GM12872 (cell line): ENCODE results near the gene MGAM2.

ENCODE experiments used
- TF ChIP-seq, protein P1 (sequence below): IDR thresholded peaks from 3 replicates; pipeline ENCODE4 v1.5.1; 2011; ENCODE audit warnings: low read depth, mild to moderate bottlenecking, low read length, moderate library complexity; ENCODE audit not compliant: insufficient read depth

MGAM2 gene

DNA sequence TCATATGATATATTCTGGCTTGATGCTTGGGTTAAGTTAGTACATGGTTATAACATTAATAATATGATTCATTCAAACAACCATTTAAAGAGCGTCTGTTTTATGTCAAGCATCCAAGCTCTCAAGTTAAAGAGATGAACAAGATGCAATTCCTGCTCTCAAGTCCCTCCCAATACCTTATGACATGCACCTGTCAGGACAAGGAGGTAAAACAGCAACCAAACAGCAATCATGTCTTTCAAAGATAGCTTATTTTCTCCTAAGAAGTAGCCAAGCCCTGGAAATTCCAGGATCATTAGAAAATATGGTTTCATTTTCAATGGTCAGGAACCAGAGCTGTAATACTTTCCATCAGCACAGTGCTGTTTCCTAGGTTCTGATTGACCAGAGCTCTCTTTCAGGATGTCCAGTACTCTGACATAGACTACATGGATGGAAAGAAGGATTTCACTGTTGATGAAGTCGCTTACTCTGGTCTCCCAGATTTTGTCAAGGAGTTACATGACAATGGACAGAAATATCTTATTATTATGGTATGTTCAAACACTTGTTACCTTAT is 29.0 kb downstream of the MGAM2 start:
- TF ChIP-seq, protein P1, sequence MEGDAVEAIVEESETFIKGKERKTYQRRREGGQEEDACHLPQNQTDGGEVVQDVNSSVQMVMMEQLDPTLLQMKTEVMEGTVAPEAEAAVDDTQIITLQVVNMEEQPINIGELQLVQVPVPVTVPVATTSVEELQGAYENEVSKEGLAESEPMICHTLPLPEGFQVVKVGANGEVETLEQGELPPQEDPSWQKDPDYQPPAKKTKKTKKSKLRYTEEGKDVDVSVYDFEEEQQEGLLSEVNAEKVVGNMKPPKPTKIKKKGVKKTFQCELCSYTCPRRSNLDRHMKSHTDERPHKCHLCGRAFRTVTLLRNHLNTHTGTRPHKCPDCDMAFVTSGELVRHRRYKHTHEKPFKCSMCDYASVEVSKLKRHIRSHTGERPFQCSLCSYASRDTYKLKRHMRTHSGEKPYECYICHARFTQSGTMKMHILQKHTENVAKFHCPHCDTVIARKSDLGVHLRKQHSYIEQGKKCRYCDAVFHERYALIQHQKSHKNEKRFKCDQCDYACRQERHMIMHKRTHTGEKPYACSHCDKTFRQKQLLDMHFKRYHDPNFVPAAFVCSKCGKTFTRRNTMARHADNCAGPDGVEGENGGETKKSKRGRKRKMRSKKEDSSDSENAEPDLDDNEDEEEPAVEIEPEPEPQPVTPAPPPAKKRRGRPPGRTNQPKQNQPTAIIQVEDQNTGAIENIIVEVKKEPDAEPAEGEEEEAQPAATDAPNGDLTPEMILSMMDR = no peak

DNA sequence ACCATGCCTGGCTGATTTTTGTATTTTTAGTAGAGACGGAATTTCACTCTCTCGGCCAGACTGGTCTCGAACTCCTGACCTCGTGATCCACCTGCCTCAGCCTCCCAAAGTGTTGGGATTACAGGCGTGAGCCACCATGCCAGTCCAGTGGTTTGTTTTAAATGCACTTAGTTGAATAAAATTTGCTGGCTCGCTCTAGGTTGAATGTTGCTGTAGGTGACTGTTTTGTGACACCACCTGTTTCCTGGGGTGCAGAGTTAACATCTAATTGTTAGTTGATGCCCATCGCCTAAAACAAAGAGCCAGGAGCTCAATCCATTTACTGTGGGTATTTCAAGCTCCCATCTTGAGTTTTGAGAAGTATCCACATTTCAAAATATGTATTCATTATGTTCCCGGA is 31.2 kb downstream of the MGAM2 start:
- TF ChIP-seq, protein P1 = no peak

DNA sequence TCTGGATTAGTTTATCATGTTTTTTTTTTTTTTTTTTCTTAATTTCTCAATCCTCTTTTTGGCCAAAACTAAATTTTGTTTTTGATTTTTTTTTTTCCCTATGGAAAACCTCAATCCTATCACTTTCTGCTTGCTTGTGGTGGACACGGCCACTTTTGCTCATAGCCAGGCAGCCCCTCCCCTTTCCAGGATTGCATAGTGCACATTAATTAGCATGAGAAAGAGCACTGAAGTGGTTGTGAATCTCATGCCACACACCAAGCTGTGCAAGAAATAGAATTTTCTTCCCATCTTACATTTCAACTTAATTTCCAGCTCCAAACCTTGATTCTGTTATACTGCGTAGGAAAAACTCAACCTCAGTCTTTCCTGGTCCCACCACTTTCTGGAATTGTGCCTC is 34.6 kb downstream of the MGAM2 start:
- TF ChIP-seq, protein P1 = no peak

DNA sequence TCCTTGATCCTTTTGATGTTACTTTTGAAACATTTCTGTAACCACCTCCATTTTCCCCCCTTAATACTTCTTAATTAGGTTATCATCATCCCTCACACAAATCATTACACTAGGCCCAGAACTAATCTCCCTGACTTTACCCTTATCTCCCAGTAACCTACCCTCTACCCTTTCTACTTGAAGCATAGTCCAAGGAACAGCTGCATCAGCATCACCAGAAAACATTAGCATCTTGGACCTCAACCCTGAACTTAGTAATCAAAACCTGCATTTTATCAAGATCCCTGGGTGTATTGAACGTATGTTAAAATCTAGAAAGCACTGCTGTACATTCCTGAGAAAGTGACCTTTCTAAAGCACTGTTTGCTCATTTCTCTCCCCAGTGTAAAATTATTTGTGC is 38.8 kb downstream of the MGAM2 start:
- TF ChIP-seq, protein P1 = no peak

DNA sequence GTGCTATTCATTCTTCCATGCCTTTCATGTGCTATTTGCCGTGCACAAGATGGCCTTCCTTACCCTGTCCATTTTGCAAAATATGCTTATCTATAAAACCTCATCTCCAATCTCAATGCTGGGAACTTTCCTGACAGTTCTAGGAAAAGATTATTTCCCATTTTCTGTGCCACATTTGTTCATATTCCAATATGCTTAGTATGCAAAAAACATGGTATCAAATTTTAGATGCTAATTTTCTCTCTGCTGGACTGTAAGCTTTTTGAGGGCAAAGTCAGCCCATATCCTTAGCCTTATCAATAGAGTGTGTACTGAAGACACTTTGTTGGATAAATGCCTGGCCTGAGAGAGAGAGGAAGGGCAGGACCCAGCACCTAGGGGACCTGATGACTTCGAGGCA is 39.4 kb downstream of the MGAM2 start:
- TF ChIP-seq, protein P1 = no peak

DNA sequence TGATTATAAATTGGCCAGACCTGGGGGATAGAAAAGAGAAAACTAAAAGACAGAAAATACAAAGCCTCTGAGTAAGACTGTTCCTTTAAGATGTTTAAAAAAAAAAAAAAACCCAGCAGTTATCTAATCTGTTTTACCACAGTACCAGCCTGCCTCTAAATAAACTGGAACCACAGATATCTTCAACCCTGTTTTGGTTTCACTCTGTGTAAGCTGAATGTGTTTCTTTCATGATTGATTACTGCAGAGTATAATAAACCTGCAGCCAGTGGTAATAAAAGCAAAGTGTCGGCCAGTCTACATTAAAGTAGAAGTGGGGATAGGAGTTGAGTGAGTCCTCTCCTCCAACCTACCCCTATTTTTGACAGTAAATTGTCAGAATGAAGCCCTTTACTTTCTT is 40.6 kb downstream of the MGAM2 start:
- TF ChIP-seq, protein P1 = no peak

DNA sequence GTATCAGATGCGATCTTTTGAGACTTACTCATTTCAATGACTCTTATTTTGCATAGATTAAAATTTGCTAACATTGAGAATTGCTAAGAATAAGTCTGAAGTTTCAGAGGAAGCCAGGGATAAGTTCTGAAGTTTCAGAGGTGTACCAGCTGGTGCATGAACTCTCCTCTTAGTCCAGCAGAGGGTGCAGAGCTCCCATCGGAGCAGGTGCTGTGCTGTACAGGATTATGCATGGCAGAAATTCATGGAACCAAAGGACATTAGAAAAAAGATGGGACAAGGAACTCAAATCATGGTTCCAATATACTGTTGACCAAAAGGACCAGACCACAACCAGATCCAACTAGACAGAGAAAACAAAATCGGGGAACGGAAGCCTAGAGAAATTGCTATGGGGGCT is 41.9 kb downstream of the MGAM2 start:
- TF ChIP-seq, protein P1 = peak; percentile 26; the same call in 2 of the 3 replicates
